CD4-positive, alpha-beta memory T cell (primary cell): ENCODE results near the gene PACSIN1. TPM values are rescaled to one million over a fixed set of nuclear protein-coding genes. Genes with fewer than 3 reads are reported as not detected.

Source experiments
- CTCF ChIA-PET: fragments of 350-600 bp; sonication (Branson Sonifier 250); formaldehyde crosslinking; loops from one replicate; lab custom pipeline; 2021; ENCODE audit warnings: inconsistent platforms; ENCODE audit not compliant: partially characterized antibody; lab: Charles Lee
- POLR2A ChIA-PET: fragments of 350-600 bp; sonication (Branson Sonifier 250); formaldehyde crosslinking; loops from one replicate; lab custom pipeline; 2021; ENCODE audit not compliant: partially characterized antibody; lab: Charles Lee
- DNase-seq, 5 donors: peaks; one replicate each; pipeline versions ENCODE4 v3.0.0 to v3.0.0-alpha.2; 2020 to 2022; ENCODE audit warnings: mixed read lengths in 1 of 5
- H3K27ac ChIP-seq: one replicate; pipeline ENCODE4 v1.7.0; 2013; ENCODE audit warnings: low read depth, low read length
- H3K27me3 ChIP-seq: 2 replicates; pipeline ENCODE4 v1.7.0; 2013; ENCODE audit warnings: mild to moderate bottlenecking, low read length, moderate library complexity; ENCODE audit not compliant: insufficient read depth
- H3K36me3 ChIP-seq: 2 replicates; pipeline ENCODE4 v1.7.0; 2013; ENCODE audit warnings: mild to moderate bottlenecking, low read length, moderate library complexity; ENCODE audit not compliant: insufficient read depth
- H3K4me1 ChIP-seq: 2 replicates; pipeline ENCODE4 v1.7.0; 2013; ENCODE audit warnings: mild to moderate bottlenecking, low read length, moderate library complexity; ENCODE audit not compliant: insufficient read depth
- H3K4me3 ChIP-seq, 2 donors: one replicate each; pipeline ENCODE4 v1.7.0; 2013; ENCODE audit warnings: low read length in 2 of 2, mild to moderate bottlenecking in 1 of 2
- H3K9me3 ChIP-seq, 2 donors: one replicate each; pipeline ENCODE4 v1.7.0; 2013; ENCODE audit warnings: low read length in 2 of 2, control low read depth in 1 of 2; ENCODE audit not compliant: control insufficient read depth in 1 of 2
- H3K27ac Mint-ChIP-seq, 7 donors: one replicate each; pipeline ENCODE4 v1.8.0; 2020 to 2021; ENCODE audit warnings: mixed read lengths in 7 of 7, mild to moderate bottlenecking in 6 of 7, inconsistent platforms in 3 of 7, moderate library complexity in 3 of 7
- H3K27me3 Mint-ChIP-seq, 2 donors: one replicate each; pipeline ENCODE4 v1.8.0; 2020 to 2021; ENCODE audit warnings: mixed read lengths in 2 of 2
- H3K36me3 Mint-ChIP-seq, 2 donors: one replicate each; pipeline ENCODE4 v1.8.0; 2020 to 2021; ENCODE audit warnings: mixed read lengths in 2 of 2, inconsistent platforms in 1 of 2, mild to moderate bottlenecking in 1 of 2
- H3K4me1 Mint-ChIP-seq, 4 donors: one replicate each; pipeline ENCODE4 v1.8.0; 2020 to 2021; ENCODE audit warnings: mixed read lengths in 4 of 4, mild to moderate bottlenecking in 1 of 4
- H3K4me3 Mint-ChIP-seq, 8 donors: one replicate each; pipeline ENCODE4 v1.8.0; 2020 to 2021; ENCODE audit warnings: mixed read lengths in 8 of 8, mild to moderate bottlenecking in 7 of 8, moderate library complexity in 6 of 8, inconsistent platforms in 3 of 8
- H3K9me3 Mint-ChIP-seq, 8 donors: one replicate each; pipeline ENCODE4 v1.8.0; 2020 to 2021; ENCODE audit warnings: mixed read lengths in 8 of 8, mild to moderate bottlenecking in 5 of 8, inconsistent platforms in 3 of 8, moderate library complexity in 1 of 8
- intact Hi-C: fragments of 100-400 bp; cut with micrococcal nuclease; formaldehyde crosslinking; loops from one replicate; pipeline ENCODE4 v1.15.1; 2023
- polyA plus RNA-seq, 2 donors: library from polyadenylated mRNA; unstranded; fragments of 300-500 nt; fragmentation: Illumina TruSeq; gene quantifications; one replicate each; pipeline ENCODE4 v1.2.3, GENCODE V29; 2021
- total RNA-seq, 2 experiments: library from RNA; stranded (reverse); gene quantifications; one replicate each; pipeline ENCODE4 v1.2.3, GENCODE V29; 2021

PACSIN1 gene
- total and polyA plus RNA-seq, 4 experiments from 2014 or later, result 0.92 to 2.3 (median 2.0) TPM; not detected in 1

DNA sequence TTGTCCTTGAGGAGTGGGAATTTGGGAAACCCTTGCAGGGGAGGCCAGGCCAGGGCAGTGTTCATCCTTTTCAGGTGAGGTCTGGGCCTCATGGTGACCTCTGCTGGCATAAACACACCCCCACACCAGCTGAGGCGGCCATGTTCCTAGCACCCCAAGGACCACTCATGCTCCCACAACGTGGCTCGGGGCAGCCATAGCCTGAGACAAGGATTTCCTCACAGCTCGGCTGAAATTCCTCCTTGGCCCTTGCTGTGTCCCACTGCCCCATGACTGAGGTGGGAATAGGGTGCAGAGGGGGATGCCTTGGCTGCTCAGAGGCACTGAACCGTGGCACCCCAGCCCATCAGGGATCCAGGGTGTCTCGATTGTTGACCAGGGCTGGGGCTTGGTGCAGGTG lies 117.6 kb downstream of the PACSIN1 start:
- peaks cover 0 to 12% of the 10 kb centered on the region in 2 donors for H3K36me3 Mint-ChIP-seq
- peaks cover 7% of the 10 kb centered on the region for H3K36me3 ChIP-seq
- no peak overlapping the region for H3K4me3 Mint-ChIP-seq
- peaks cover 0 to 7% (median under 1%) of the 10 kb centered on the region in 4 donors for H3K4me1 Mint-ChIP-seq
- H3K27me3 Mint-ChIP-seq, result no peaks in the 10 kb centered on the region
- DNase-seq, result no peak
- ChIA-PET CTCF (no interaction called here), POLR2A (no interaction called here)
- intact Hi-C loops, result loop anchor here (1.0 kb wide), 1 partner anchor 123 kb away; no protein-coding TSS in a partner anchor
- no peaks in the 10 kb centered on the region for H3K9me3 Mint-ChIP-seq
- no peaks in the 10 kb centered on the region for H3K27me3 ChIP-seq
- no peak overlapping the region for H3K4me3 ChIP-seq
- H3K27ac Mint-ChIP-seq, result peak overlapping the region in 1 of 7 donors; percentile 70
- H3K4me1 ChIP-seq, result no peaks in the 10 kb centered on the region
- no peak overlapping the region for H3K27ac ChIP-seq
- no peaks in the 10 kb centered on the region for H3K9me3 ChIP-seq

DNA sequence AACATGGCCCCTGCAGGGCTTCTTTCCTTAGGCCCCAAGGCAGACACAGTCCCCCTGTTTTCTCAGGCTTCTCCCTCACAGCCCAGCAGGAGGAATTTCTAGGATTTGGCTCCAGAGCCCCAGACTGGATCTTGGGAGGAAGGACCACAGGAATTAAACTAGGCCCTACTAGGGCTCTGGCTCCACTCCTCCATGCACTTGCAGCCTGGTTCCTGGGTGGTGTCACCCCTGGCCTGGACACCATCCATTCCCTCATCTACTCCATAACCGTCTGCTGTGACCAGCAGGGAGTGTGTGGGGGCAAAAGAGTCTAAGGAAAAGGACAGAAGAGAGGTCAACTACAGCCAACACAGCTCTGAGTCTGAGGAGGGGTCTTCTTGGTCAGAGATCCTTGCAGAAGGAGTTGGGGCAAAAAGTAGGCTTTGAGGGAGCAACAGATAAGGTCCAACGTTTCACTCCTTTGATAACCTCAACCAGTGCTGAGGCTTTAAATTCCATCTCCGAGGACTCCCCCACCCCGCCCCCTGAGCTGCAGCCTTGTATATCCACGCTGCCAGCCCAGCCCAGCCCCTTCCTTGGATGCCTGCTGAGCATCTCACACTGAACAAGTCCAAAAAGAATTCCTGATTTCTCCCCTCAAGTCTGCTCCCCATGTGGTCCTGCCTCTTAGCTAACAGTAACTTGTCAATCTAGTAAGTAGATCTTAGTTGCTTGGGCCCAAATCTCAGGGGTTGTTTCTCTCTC lies 118.2 kb downstream of the PACSIN1 start:
- intact Hi-C loops, result loop anchor here (1.0 kb wide), 1 partner anchor 124 kb away; no protein-coding TSS in a partner anchor
- Mint-ChIP-seq H3K27me3 (no peaks in the 10 kb centered on the region), H3K4me3 (no peak overlapping the region), H3K36me3 (peaks cover 0 to 15% of the 10 kb centered on the region in 2 donors), H3K9me3 (no peaks in the 10 kb centered on the region), H3K4me1 (peaks cover 0 to 7% (median under 1%) of the 10 kb centered on the region in 4 donors), H3K27ac (peak overlapping the region in 2 of 7 donors; percentile 37 to 67)
- no peak overlapping the region for H3K4me3 ChIP-seq
- no peak for DNase-seq
- H3K9me3 ChIP-seq, result no peaks in the 10 kb centered on the region
- CTCF ChIA-PET, result interaction anchor here (1.4 to 1.6 kb wide), 2 partner anchors 10 to 25 kb away, joined by 3 read pairs; no protein-coding TSS in a partner anchor
- H3K27ac ChIP-seq, result no peak overlapping the region
- H3K4me1 ChIP-seq, result no peaks in the 10 kb centered on the region
- H3K36me3 ChIP-seq, result peaks cover 12% of the 10 kb centered on the region
- POLR2A ChIA-PET, result interaction anchor here (0.9 kb wide), 1 partner anchor 52 kb away, joined by 3 read pairs; no protein-coding TSS in a partner anchor
- no peaks in the 10 kb centered on the region for H3K27me3 ChIP-seq

DNA sequence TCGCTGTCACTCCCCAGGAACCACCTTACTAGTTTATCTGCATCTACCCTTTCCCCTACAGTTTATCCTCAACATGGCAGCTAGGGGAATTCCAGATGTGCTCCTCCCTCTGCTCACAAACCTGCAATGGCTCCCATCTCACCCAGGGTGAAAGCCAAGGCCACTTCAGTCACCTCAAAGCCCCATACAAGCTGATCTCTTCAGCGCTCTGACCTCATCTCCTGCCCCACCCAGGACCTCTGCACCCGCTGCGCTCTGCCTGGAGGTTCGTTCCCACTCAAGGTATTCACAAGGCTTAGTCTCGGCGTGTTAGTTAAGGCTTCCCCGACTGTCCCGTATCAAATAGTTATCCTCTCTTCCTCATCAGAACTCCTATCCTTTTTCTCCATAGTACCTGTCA lies 118.8 kb downstream of the PACSIN1 start:
- DNase-seq, result no peak
- peak overlapping the region in 3 of 7 donors; percentile 37 to 77 (median 67) for H3K27ac Mint-ChIP-seq
- POLR2A ChIA-PET, result interaction anchor here (0.9 kb wide), 1 partner anchor 53 kb away, joined by 3 read pairs; no protein-coding TSS in a partner anchor

More for the DNA sequence above, 118.8 kb downstream of the PACSIN1 start:
- CTCF ChIA-PET, result interaction anchor here (1.4 to 1.6 kb wide), 2 partner anchors 9 to 24 kb away, joined by 3 read pairs; no protein-coding TSS in a partner anchor
- Mint-ChIP-seq H3K4me3 (no peak overlapping the region), H3K36me3 (peaks cover 5 to 21% of the 10 kb centered on the region in 2 donors), H3K9me3 (no peaks in the 10 kb centered on the region), H3K4me1 (peaks cover 0 to 7% (median 2%) of the 10 kb centered on the region in 4 donors), H3K27me3 (no peaks in the 10 kb centered on the region)
- intact Hi-C loops, result no loop called here
- Histone ChIP-seq H3K4me3 (no peak overlapping the region), H3K27ac (no peak overlapping the region), H3K4me1 (no peaks in the 10 kb centered on the region), H3K27me3 (no peaks in the 10 kb centered on the region), H3K36me3 (peaks cover 17% of the 10 kb centered on the region), H3K9me3 (no peaks in the 10 kb centered on the region)

Other genes with a start within 250 kb of the PACSIN1 start
- gene HMGA1, start 229.2 kb upstream of the PACSIN1 start, total RNA-seq, result 10 to 100 TPM; 74.7 to 77.5 TPM
- 10 to 100 TPM; 25.4 to 40.8 TPM for gene HMGA1, start 229.2 kb upstream of the PACSIN1 start, polyA plus RNA-seq
- gene SMIM29, start 217.1 kb upstream of the PACSIN1 start, total RNA-seq, result 10 to 100 TPM; 29.7 to 30.1 TPM
- 10 to 100 TPM; 51.5 to 66.5 TPM for gene SMIM29, start 217.1 kb upstream of the PACSIN1 start, polyA plus RNA-seq
- 10 to 100 TPM; 25.9 TPM for gene NUDT3, start 73.4 kb upstream of the PACSIN1 start, total RNA-seq
- 10 to 100 TPM in 1 of 2 donors, 1 to 10 TPM in 1; 7.0 to 10.2 TPM for gene NUDT3, start 73.4 kb upstream of the PACSIN1 start, polyA plus RNA-seq
- gene RPS10, start 40.0 kb upstream of the PACSIN1 start, total RNA-seq, result 1,000 to 10,000 TPM; 2,689 to 2,757 TPM
- gene RPS10, start 40.0 kb upstream of the PACSIN1 start, polyA plus RNA-seq, result 1,000 to 10,000 TPM; 1,588 to 1,682 TPM
- not detected for gene SPDEF, start 90.3 kb downstream of the PACSIN1 start, total RNA-seq
- not detected for gene SPDEF, start 90.3 kb downstream of the PACSIN1 start, polyA plus RNA-seq
- 10 to 100 TPM; 68.6 to 70.7 TPM for gene ILRUN, start 230.7 kb downstream of the PACSIN1 start, total RNA-seq
- 10 to 100 TPM; 14.8 to 15.1 TPM for gene ILRUN, start 230.7 kb downstream of the PACSIN1 start, polyA plus RNA-seq